HCT116 (cell line): ENCODE results near the gene PLA1A. TPM values are rescaled to one million over a fixed set of nuclear protein-coding genes. Genes with fewer than 3 reads are reported as not detected.

Experiments used
- ATAC-seq: fragments of 200-7000 bp; cut with Tn5 transposase; 2 replicates; pipeline ENCODE4 v1.9.1; 2020; ENCODE audit warnings: mild to moderate bottlenecking, moderate library complexity
- BruUV-seq: library from RNA; stranded (reverse); fragments of 400-500 nt; replicated peaks from 2 replicates; lab custom pipeline; 2021; lab: Mats Ljungman, UMichigan
- CTCF ChIA-PET: fragments of 300-600 bp; sonication (Branson Sonifier 250); formaldehyde crosslinking; loops from one replicate; lab custom pipeline; 2021; ENCODE audit warnings: antibody characterized with exemption; lab: Charles Lee
- POLR2A ChIA-PET: fragments of 300-600, 350-600 bp; sonication (Branson Sonifier 250); formaldehyde crosslinking; loops from one replicate; lab custom pipeline; 2021; ENCODE audit warnings: antibody characterized with exemption; lab: Charles Lee
- RAD21 ChIA-PET, 2 experiments: fragments of 300-600 bp; sonication (Branson Sonifier 250); formaldehyde crosslinking; loops; one replicate each; lab custom pipeline; 2023; ENCODE audit warnings: low total read pairs in 2 of 2; ENCODE audit not compliant: uncharacterized antibody in 2 of 2, unreplicated experiment in 2 of 2, low non-redundant PET in 1 of 2; lab: Charles Lee
- DNase-seq: peaks from one replicate; pipeline ENCODE4 v3.0.0-alpha.2; 2010; ENCODE audit warnings: low read depth, low spot score
- H2AFZ ChIP-seq: fragments of 200-600 bp; shearing (Covaris generic), sonication (generic); 2 replicates; pipeline ENCODE4 v1.6.1; 2017; ENCODE audit warnings: low read depth, mixed run types, mixed read lengths, antibody characterized with exemption, low read length; ENCODE audit not compliant: poor library complexity, severe bottlenecking
- H3K27ac ChIP-seq: 2 replicates; pipeline ENCODE4 v1.5.1; 2012; ENCODE audit warnings: low read depth, low read length
- H3K27me3 ChIP-seq: fragments of 200-600 bp; sonication (generic); 2 replicates; pipeline ENCODE4 v1.6.1; 2016; ENCODE audit warnings: mixed run types, low read length, mixed read lengths; ENCODE audit not compliant: insufficient read depth
- H3K36me3 ChIP-seq, 2 experiments: fragments of 200-500 bp in 1 of 2; fragments of 200-600 bp in 1 of 2; sonication (Bioruptor generic) in 1 of 2; sonication (generic) in 1 of 2; 2 replicates each; pipeline versions ENCODE4 v1.5.1 to v1.6.1; 2014 to 2016; ENCODE audit warnings: low read length in 2 of 2, inconsistent platforms in 1 of 2, mixed read lengths in 1 of 2, mixed run types in 1 of 2; ENCODE audit not compliant: insufficient read depth in 2 of 2, control insufficient read depth in 1 of 2
- H3K4me1 ChIP-seq, 2 experiments: fragments of 200-600 bp in 1 of 2; sonication (generic) in 1 of 2; 2 replicates each; pipeline versions ENCODE4 v1.5.1 to v1.6.1; 2012 to 2017; ENCODE audit warnings: low read length in 2 of 2, inconsistent platforms in 1 of 2, mild to moderate bottlenecking in 1 of 2, mixed read lengths in 1 of 2, mixed run types in 1 of 2, moderate library complexity in 1 of 2; ENCODE audit not compliant: insufficient read depth in 2 of 2, control insufficient read depth in 1 of 2
- H3K4me2 ChIP-seq: fragments of 200-600 bp; sonication (generic); 2 replicates; pipeline ENCODE4 v1.6.1; 2017; ENCODE audit warnings: mixed run types, low read length, mixed read lengths
- H3K4me3 ChIP-seq, 2 experiments: fragments of 200-600 bp in 1 of 2; sonication (generic) in 1 of 2; replicated peaks in 1 of 2; 2 replicates each; pipeline ENCODE4 v1.5.1; 2011 to 2016; ENCODE audit warnings: low read length in 2 of 2, control low read depth in 1 of 2, low read depth in 1 of 2, mild to moderate bottlenecking in 1 of 2, mixed read lengths in 1 of 2, mixed run types in 1 of 2
- H3K79me2 ChIP-seq: fragments of 200-600 bp; sonication (generic); 2 replicates; pipeline ENCODE4 v1.6.1; 2017; ENCODE audit warnings: mild to moderate bottlenecking, mixed run types, low read length, moderate library complexity, mixed read lengths; ENCODE audit not compliant: insufficient read depth
- H3K9ac ChIP-seq: fragments of 200-600 bp; sonication (generic); 2 replicates; pipeline ENCODE4 v1.6.1; 2016; ENCODE audit warnings: low read length, mixed read lengths
- H3K9me2 ChIP-seq: fragments of 200-600 bp; sonication (generic), shearing (Covaris generic); 2 replicates; pipeline ENCODE4 v1.6.1; 2017; ENCODE audit warnings: mixed run types, mild to moderate bottlenecking, moderate library complexity; ENCODE audit not compliant: insufficient read depth
- H3K9me3 ChIP-seq, 2 experiments: fragments of 200-500 bp in 1 of 2; fragments of 200-600 bp in 1 of 2; sonication (Bioruptor generic) in 1 of 2; sonication (generic) in 1 of 2; 2 replicates each; pipeline ENCODE4 v1.6.1; 2014 to 2017; ENCODE audit warnings: low read length in 2 of 2, mixed read lengths in 2 of 2, inconsistent platforms in 1 of 2, low read depth in 1 of 2, mild to moderate bottlenecking in 1 of 2, mixed run types in 1 of 2, moderate library complexity in 1 of 2; ENCODE audit not compliant: control insufficient read depth in 1 of 2, insufficient read depth in 1 of 2
- H4K20me1 ChIP-seq: fragments of 200-600 bp; sonication (generic), shearing (Covaris generic); 2 replicates; pipeline ENCODE4 v1.6.1; 2017; ENCODE audit warnings: mixed run types, mild to moderate bottlenecking, moderate library complexity; ENCODE audit not compliant: insufficient read depth
- ATF3 ChIP-seq: IDR thresholded peaks from 2 replicates; pipeline ENCODE4 v1.6.1; 2012
- CBX3 ChIP-seq: IDR thresholded peaks from 2 replicates; pipeline ENCODE4 v1.6.1; 2012; ENCODE audit warnings: low read depth
- CEBPB ChIP-seq: IDR thresholded peaks from 2 replicates; pipeline ENCODE4 v1.6.1; 2012; ENCODE audit warnings: low read depth
- ELF1 ChIP-seq: IDR thresholded peaks from 2 replicates; pipeline ENCODE4 v1.6.1; 2012; ENCODE audit warnings: low read depth, borderline replicate concordance
- POLR2A ChIP-seq: IDR thresholded peaks from 2 replicates; pipeline ENCODE4 v1.7.0; 2011; ENCODE audit warnings: borderline replicate concordance; ENCODE audit not compliant: insufficient read depth, insufficient read length; ENCODE audit errors: extremely low read depth
- POLR2AphosphoS5 ChIP-seq: IDR thresholded peaks from 2 replicates; pipeline ENCODE4 v1.6.1; 2011; ENCODE audit warnings: mild to moderate bottlenecking, low read depth, low read length, moderate library complexity
- SIN3A ChIP-seq: IDR thresholded peaks from 2 replicates; pipeline ENCODE4 v1.6.1; 2012; ENCODE audit warnings: low read depth
- SP1 ChIP-seq: IDR thresholded peaks from 2 replicates; pipeline ENCODE4 v1.6.1; 2012; ENCODE audit warnings: low read depth
- YY1 ChIP-seq: IDR thresholded peaks from 2 replicates; pipeline ENCODE4 v1.6.1; 2011; ENCODE audit warnings: low read length, low read depth, moderate library complexity, mild to moderate bottlenecking; ENCODE audit not compliant: insufficient replicate concordance; ENCODE audit errors: extremely low read depth
- ZBTB33 ChIP-seq: IDR thresholded peaks from 2 replicates; pipeline ENCODE4 v1.6.1; 2011; ENCODE audit warnings: mild to moderate bottlenecking, low read length, moderate library complexity; ENCODE audit not compliant: insufficient replicate concordance; ENCODE audit errors: extremely low read depth
- ZNF274 ChIP-seq: fragments of 200-500 bp; sonication (Bioruptor generic); IDR thresholded peaks from 2 replicates; pipeline ENCODE4 v1.6.1; 2014; ENCODE audit warnings: mild to moderate bottlenecking, low read depth, low read length, inconsistent platforms
- intact Hi-C: fragments of 100-400 bp; cut with micrococcal nuclease; formaldehyde crosslinking; loops from 2 replicates; pipeline ENCODE4 v1.10.0; 2022
- total RNA-seq: library from RNA; stranded (reverse); gene quantifications from one replicate; pipeline ENCODE4 v1.2.1, GENCODE V29; 2021; ENCODE audit not compliant: unreplicated experiment

Gene PLA1A
- total RNA-seq, 1 experiment from 2014 or later, result not detected

DNA sequence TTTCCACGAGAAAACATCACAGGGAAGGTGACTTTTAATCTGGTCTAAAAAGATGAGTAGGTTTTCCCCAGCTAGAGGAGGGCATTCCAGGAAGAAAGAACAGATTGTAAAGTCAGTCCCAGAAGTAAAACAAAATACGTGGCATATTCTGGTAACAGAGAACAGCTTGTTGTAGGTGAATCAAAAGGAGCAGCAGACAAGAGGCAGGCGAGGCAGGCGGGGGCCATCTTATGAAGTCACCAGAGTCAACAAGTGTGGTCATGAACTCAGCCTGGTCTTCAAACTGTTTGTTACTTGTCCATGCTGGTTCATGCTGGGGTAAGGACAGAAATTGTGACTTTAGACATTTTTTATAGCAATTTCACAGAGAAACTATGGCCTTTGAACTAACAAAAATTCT is 66.7 kb downstream of the PLA1A start:
- H3K9me2 ChIP-seq, result no peaks in the 10 kb centered on the region
- no peak for TF ChIP-seq SP1
- TF ChIP-seq POLR2AphosphoS5, result no peak
- no peak for TF ChIP-seq ATF3
- TF ChIP-seq ZNF274, result no peak
- no peak for TF ChIP-seq ELF1
- no peak for TF ChIP-seq SIN3A
- TF ChIP-seq YY1, result no peak
- TF ChIP-seq CEBPB, result no peak
- no peak for TF ChIP-seq CBX3
- TF ChIP-seq ZBTB33, result no peak
- no peak for TF ChIP-seq POLR2A
- TF ChIP-seq, all 23 proteins: peak for 0
- no peaks in the 10 kb centered on the region for H4K20me1 ChIP-seq
- no peak overlapping the region for H3K4me3 ChIP-seq
- ChIA-PET CTCF (interaction anchor here (1.0 kb wide), 1 partner anchor 12 kb away, joined by 8 read pairs; the partner anchor contains the start of gene COX17), POLR2A (no interaction called here), RAD21 (no interaction called here)
- no peaks in the 10 kb centered on the region for H3K27me3 ChIP-seq
- no peaks in the 10 kb centered on the region for H3K9me3 ChIP-seq
- H3K4me1 ChIP-seq, result 0 out of 4 replicates have a peak, but pooled peaks cover 0 to 4% of the 10 kb centered on the region in 2 experiments
- DNase-seq (no peak), ATAC-seq (no peak)
- H2AFZ ChIP-seq, result no peak overlapping the region
- no peak overlapping the region for H3K4me2 ChIP-seq
- BruUV-seq, result no TSS peak
- H3K79me2 ChIP-seq, result no peaks in the 10 kb centered on the region
- intact Hi-C loops, result no loop called here
- no peaks in the 10 kb centered on the region for H3K36me3 ChIP-seq
- no peak overlapping the region for H3K27ac ChIP-seq
- no peak overlapping the region for H3K9ac ChIP-seq
